GM21390 (cell line): ENCODE measurements around the gene ABHD17A.

Source experiments
- ATAC-seq: cut with Tn5 transposase; IDR thresholded peaks from one replicate; pipeline ENCODE4 v1.9.1; 2021; ENCODE audit not compliant: unreplicated experiment

Gene ABHD17A

DNA sequence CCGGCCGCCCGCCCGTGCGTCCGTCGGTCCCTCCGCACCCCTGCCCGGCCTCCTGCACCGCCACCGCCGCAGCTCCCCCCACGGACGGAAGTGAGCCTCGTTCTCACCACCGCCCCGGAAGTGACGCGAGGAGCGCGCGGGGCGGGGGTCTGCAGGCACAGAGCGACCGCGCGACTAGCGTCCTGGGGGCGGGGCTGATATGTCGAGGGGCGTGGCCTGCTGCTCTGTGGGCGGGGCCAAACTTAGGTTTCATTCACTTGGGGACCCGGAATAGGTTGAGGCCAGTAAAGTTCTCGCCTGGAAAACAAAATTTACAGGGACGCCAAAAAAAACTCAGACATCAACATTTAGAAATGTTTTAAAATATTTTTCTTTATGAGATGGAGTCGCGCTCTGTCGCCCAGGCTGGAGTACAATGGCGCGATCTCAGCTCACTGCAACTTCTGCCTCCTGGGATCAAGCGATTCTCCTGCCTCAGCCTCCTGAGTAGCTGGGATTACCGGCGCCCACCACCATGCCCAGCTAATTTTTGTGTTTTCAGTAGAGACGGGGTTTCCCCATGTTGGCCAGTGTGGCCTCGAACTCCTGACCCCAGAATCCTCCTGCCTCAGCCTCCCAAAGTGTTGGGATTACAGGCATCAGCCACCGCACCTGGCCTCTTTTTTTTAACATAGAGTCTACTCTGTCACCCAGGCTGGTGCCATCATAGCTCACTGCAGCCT is at the start of gene ABHD17A:
Gene ABHD17A, minus strand, starts transcription at position 99 of the 722 bp plus-strand sequence. CDS start 3,930 bp downstream, outside the sequence.
- peak; percentile 68 for ATAC-seq

DNA sequence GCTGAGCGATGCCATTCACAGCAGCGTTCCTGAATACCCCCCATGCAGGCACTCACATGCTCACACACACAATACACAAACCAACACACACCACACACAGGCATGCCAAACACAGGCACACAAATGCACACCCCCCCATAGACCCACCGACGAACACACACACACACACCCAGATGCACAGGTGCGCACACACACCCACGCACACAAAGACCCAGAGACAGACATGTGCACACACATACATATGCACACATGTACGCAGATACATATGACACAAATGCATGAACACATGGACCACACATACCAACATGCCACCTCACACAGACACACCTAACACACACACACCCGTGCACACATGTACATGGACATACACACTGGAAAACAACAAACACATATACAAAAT is 48.6 kb upstream of the ABHD17A start:
- ATAC-seq, result no peak

DNA sequence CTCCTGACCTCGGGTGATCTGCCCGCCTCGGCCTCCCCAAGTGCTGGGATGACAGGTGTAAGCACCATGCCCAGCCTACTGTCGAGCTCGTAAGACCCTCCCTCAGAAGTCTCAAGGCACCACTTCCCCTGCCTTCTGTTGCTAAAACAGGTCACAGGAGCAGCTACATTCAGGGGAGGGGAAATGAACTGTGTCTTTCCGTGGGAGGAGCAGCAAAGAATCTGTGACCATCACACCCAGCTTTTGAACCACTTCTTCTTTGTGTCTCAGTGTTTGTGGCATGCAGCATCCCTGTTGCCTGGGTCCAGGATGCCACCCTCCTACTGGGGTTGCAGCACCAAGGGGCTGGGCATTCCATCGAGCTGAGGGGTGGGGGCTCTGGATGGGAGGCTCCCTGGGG is 47.9 kb upstream of the ABHD17A start:
- no peak for ATAC-seq

DNA sequence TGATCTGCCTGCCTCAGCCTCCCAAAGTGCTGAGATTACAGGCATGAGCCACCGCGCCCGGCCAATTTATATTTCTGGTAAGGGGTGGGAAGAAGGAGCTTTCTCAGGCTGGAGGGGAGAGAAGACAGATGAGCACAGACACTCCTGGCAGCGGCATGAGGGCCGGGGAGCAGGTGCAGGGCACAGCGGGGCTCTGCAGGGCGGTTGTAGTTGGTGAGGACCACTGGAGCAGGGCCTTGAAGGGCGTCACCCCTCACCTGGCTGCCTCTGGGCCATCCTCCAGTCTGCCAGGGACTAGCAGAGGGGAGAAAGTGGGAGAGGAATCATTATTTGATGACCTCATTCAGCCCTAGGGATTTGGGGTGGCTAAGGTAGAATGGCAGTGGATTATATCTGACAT is 47.1 kb upstream of the ABHD17A start:
- no peak for ATAC-seq

DNA sequence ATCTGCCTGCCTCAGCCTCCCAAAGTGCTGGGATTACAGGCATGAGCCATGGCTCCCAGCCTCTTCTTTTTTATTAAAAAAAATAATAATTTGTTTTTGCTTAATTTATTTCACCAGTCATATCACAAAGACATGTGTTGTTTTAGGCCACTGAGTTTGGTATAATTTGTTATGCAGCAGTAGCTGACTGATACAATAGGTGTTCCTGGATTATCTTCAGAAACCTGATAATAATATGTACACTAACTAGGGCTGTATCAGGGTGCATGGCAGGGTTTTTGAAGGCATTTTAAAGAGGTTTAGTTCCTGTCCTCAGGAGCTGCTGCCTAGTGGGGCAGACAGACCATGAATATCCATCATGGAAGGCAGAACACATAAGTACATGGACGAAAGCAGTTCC is 46.1 kb upstream of the ABHD17A start:
- ATAC-seq, result no peak

DNA sequence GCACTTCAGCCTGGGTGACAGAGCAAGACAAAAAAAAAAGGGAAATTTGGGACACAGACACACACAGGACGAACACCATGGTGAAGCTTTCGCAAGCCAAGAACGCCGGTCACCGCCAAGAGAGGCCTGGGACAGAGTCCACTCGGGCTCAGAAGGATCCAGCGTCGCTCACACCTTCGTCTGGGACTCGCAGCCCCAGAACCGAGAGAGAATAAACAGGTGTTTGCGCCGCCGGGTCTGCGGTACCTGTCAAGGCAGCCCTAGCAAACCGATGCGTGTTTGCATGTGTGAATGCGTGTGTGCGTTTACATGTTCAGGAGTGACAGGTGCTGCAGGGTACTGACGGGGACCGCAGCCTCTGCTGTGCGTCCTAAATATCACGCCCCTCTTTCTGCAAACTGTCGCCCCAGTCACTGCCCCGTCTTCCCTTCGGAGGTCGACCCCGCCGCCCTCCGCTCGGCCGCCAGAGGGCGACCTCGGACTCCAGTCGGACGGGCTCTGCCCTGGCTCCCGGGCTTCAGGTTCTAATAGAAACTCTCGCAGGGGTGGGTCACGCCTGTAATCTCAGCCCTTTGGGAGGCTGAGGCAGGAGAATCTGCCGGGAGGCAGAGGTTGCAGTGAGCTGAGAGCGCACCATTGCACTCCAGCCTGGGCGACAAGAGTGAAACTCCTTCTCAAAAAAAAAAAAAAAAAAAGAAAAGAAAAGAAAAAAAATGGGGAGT is 43.9 kb upstream of the ABHD17A start:
- ATAC-seq, result peak; percentile 55

DNA sequence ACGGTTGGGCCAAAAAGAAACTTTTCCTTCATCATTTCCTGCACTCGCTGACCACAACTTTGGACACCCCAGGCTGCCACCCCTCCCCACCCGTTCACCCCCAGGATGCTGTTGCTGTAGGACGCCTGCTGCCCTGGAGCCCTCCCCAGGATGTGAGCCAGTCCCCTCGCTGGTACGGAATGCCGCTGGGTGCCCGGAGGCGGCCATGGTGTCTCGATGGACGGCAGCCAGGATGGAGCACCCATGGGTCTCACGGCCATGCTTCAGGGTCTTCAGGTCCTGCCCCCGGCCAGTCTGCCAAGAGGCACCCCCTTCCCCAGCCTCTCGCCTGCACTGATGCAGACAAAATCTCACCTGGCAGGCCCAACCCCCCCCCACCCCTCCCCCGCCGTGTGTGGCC is 40.2 kb upstream of the ABHD17A start:
- ATAC-seq, result no peak

DNA sequence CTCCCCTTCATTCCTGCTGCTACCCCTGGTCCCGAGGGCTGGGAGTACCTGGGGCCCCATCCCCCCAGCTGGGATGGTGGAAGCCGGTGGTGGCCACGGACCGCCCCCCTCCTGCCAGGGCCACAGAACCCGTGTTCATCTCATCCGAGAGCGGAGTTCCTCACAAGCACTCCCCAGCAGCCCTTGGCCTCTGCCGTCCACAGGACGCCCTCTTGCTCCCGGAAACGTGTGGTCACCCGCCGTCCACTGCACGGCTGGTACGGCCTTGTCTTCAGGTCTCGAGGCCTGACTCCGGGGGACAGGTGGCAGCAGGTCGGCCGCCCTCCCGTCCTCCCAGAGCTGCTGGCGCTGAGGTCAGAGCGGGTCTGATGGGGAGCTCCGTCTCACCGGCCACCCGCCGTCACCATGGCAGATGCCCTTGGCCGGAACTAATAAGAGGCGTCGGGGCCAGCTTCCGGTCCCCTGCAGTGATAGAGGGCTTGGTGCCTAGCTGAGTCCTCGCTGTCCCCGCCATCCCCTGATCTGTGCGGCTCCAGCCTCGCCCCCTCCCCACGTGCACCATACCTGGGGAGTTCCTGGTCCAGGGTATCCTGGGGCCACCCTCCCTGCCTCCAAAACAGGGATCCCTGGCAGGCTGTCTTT is 39.1 kb upstream of the ABHD17A start:
- ATAC-seq, result no peak

DNA sequence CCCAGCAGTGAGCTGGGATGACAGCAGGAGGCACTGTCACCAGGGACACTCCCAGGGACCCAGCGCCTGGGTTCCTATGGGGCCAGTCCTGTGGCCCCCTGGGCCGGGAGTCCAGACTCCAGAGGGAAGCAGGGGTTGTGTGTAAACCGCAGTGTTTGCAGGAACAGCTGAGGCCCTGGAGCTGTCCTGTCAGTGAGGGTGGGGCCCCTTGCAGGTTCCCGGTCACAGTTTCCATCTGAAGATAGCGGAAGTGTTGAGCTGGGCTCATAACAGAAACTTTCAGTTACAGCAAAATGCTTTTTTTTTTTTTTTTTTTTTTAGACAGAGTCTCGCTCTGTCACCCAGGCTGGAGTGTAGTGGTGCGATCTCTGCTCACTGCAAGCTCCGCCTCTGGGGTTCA is 38.0 kb upstream of the ABHD17A start:
- ATAC-seq, result no peak

DNA sequence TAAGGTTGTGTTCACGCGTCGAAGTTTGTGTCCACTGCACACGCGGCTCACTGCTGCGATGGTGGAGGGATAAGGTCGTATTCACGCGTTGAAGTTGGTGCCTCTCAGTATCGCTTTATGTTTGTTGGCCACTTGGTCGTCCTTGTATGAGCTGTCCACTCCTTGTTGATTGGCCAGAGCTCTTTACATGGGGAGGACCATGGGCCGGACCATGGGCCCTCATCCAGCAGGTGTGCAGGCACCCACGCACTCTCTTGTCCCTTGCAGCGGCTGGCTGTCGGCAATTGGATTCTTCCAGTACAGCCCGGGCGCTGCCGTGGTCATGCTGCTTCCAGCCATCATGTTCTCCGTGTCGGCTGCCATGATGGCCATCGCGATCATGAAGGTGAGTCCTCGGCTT is 37.5 kb upstream of the ABHD17A start:
- no peak for ATAC-seq

DNA sequence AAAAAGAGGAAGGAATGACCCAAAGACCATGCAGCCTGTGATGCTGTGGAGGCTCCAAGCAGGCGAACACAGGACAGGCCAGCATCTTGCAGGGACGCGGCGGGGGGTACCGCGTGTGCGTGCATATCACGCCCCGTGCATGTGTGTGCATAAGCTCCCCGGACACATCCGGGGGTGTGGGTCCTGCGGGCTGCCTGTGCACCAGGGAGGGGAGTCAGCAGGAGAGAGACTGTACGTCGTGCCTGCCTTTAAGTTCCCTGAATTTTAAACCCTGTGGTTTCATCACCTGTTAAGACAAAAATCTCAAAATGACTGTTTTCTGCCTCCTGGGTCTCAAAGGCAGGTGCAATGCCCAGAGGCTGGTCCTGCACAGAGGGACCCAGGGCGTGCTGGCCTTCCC is 36.5 kb upstream of the ABHD17A start:
- no peak for ATAC-seq

DNA sequence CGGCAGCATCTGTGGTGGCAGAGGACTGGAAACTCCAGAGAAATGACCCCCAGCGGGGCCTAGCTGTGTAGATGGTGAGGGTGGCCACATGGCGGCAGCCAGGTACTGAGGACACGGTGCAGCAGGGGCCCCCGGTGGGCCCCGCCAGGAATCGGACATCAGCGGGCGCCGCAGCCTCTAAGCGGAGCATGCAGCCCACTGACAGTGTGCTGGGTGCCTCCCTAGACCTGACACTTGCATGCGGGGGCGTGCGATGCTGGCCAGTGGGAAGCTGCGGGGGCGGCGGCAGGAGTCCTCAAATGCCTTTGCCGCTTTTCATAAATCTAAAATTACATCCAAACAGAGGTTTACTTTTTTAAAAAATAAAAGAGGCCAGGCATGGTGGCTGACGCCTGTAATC is 36.0 kb upstream of the ABHD17A start:
- ATAC-seq, result no peak

DNA sequence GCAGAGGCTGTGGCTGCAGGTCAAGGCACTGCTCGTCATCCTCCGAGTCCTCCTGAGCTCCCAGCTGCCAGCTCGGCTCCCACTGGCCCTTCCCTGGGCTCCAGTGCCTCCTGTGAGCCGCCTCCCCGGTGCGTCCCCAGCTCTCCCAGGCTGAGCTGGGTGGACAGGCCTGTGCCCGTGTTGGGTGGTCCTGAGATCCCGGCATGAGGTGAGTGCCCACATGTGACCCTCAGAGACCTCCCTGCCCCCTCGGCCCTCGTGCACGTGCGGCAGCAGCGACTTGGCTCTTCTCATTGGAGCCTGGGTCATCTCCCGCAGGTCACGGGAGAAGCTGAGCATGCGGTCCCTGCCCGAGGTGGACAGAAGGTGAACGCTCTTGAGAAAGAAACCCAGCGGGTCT is 35.3 kb upstream of the ABHD17A start:
- no peak for ATAC-seq

DNA sequence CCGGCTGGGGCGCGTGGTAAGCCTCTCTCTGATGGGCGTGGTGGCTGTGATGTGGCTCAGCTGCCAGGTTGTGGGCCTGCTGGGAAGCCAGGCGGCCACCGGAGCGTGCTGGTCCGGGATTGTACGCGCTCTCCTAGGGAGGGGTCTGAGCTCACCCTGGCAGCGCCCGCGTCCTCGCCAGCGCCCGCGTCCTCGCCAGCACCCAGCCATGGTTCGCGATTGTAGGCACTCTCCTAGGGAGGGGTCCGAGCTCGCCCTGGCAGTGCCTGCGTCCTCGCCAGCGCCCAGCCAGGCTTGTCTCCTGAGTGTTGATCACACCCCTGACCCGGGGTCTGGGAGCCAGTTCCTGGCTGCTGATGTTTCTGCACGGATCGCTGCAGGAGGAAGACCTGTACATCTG is 33.7 kb upstream of the ABHD17A start:
- no peak for ATAC-seq

DNA sequence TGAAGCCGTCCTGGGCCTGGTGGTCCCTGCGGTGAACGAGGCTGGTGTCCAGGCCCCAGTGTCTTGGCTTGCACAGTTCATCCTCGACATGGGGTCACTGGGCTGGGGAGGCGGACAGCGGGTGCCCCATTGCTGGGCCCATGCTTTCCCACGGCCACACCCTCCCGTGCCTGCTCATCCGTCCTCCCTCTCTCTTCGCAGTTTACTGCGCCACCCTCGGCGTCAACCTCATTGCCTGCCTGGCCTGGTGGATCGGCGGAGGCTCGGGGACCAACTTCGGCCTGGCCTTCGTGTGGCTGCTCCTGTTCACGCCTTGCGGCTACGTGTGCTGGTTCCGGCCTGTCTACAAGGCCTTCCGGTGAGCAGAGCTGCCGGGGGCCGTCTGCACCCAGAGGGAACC is 32.6 kb upstream of the ABHD17A start:
- ATAC-seq, result no peak

DNA sequence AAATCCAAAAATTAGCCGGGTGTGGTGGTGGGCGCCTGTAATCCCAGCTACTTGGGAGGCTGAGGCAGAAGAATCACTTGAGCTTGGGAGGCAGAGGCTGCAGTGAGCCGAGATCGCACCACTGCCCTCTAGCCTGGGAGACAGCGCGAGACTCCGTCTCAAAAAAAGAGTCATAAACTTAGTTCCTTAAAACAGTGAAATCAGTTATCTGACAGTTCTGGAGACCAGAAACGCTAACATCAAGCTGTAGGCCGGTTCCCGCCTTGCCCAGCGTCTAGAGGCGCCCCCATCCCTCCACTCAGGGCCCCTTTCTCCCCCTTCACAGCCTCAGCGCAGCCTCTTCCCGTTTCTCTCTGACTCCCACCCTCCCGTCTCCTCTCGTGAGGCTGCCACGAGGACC is 31.9 kb upstream of the ABHD17A start:
- no peak for ATAC-seq

DNA sequence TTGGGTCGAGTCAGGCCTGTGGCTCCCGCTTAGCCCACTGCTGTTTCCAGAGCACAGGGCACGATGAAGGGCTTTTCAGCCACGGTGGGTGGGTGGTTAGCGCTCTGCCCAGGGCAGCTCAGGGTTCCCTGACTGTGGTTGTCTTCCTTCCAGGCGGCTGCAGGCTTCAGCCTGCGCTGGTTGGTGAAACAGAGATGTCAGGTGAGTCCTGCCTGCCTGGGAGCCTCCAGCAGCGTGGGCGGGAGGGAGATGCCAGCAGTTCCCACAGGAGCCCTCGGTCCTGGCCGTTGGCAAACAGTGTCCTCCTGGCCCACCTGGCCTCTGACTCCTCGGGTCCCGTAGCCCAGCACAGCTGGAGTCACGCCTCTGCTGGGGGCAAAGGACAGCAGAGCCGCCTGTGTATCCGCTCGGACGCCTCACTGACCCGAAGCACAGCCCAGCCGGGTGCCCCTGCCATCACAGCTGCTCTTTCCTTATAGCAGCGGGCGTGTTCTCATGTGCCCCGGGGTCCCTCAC is 29.6 kb upstream of the ABHD17A start:
- ATAC-seq, result no peak

DNA sequence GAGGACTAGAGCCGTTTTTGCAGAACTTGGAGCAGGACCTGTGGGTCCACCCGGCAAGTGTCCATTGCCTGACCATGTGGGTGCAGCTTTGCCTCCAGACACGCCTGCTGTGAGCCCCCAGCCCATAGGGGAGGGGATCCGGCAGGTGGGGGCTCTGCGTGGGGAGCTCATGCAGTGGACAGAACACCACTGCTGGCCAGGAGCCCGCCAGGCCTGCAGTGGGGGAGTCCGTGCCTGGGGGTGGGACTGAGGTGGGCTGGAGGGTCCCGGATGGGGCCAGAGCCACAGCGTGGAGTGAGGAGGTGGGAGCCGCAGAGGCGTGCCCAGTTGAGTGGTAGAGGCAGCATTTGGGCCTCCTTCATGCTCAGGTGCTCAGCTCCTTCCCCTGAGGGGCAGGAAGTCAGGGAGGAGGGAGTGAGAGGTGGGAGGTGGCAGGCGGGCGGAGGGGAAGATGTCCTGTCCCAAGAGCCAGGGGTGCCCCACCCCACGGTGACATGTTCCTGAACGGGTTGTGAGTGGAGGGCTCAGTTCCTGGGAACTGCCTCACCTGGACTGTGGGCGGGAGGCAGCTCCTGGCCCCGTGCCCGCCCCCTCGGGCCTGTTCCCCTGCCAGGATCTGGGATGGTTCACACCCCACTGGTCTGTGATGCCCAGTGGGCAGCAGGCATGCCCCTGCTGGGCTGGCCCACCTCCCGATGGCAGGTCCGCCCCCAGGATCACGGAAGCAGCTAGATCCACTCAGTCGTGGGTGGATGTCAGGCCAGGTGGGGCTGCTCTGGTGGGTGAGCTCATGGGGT is 28.7 kb upstream of the ABHD17A start:
- no peak for ATAC-seq

DNA sequence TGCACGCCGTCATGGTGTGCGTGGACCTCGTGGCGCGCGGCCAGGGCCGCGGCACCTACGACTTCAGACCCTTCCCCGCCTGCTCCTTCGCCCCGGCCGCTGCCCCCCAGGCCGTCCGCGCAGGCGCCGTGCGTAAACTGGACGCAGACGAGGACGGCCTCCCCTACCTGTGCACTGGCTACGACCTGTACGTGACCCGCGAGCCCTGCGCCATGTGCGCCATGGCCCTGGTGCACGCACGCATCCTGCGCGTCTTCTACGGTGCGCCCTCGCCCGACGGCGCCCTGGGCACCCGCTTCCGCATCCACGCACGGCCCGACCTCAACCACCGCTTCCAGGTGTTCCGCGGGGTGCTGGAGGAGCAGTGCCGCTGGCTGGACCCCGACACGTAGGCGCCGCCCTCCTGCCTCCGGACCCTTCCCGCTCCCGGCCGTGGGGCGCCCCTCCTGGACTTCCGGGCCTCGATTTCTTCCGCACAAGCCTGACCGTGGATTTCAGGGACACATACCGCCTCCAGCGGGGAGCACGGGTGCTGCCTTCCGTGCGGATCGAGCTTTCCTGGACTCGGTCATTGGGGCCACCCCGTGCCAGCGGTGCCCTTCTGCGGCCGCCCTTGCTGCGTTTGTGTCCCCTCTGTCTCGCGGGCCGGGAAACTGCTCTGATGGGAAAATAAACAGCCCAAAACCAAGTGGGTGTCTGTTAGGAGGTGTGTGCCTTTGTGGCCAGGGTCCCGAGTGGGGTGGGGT is 27.6 kb upstream of the ABHD17A start:
- no peak for ATAC-seq

DNA sequence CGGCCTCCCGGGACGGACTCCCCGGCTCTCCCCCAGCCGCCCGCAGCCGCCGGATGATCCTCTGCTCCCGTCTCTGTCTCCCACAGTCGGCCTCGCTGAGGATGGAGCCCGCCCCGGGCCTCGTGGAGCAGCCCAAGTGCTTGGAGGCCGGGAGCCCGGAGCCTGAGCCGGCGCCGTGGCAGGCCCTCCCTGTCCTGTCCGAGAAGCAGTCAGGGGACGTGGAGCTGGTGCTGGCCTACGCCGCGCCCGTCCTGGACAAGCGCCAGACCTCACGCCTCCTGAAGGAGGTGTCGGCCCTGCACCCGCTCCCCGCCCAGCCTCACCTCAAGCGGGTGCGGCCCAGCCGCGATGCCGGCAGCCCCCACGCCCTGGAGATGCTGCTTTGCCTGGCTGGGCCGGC is 26.7 kb upstream of the ABHD17A start:
- no peak for ATAC-seq

DNA sequence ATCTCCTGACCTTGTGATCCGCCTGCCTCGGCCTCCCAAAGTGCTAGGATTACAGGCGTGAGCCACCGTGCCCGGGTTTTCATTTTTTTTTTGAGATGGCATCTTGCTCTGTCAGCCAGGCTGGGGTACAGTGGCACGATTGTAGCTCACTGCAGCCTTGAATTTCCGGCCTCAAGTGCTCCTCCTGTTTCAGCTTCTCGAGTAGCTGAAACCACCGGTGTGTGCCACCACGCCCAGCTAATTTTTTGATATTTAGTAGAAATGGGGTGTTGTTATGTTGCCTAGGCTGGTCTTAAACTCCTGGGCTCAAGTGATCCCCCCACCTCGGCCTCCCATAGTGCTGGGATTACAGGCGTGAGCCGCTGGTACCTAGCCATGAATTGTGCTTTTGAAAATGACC is 25.8 kb upstream of the ABHD17A start:
- no peak for ATAC-seq
